AG10803 (cell line): Measurements from ENCODE around the gene SIDT2.

Experiments
- DNase-seq: peaks from one replicate; pipeline ENCODE4 v3.0.0; 2010; ENCODE audit warnings: low read depth
- H3K4me3 ChIP-seq: 2 replicates; pipeline ENCODE4 v1.5.1; 2011; ENCODE audit warnings: mild to moderate bottlenecking, low read length, control low read depth
- CTCF ChIP-seq: conservative IDR thresholded peaks from 2 replicates; pipeline ENCODE4 v1.5.1; 2011; ENCODE audit warnings: mild to moderate bottlenecking, low read length, control low read depth, inconsistent platforms

SIDT2 gene

GRCh38 chr11:117187007-117187406 lies 8.5 kb downstream of the SIDT2 start:
- no peak for TF ChIP-seq CTCF
- no peak overlapping the region for H3K4me3 ChIP-seq
- no peak for DNase-seq

GRCh38 chr11:117187428-117187798 lies 8.9 kb downstream of the SIDT2 start:
- no peak for DNase-seq
- H3K4me3 ChIP-seq = no peak overlapping the region
- no peak for TF ChIP-seq CTCF

- no peak for DNase-seq
- H3K4me3 ChIP-seq = no peak overlapping the region
- TF ChIP-seq CTCF = no peak
These were observed 9.4 kb downstream of the SIDT2 start for GRCh38 chr11:117187799-117188481.

GRCh38 chr11:117188620-117189081 lies 10.1 kb downstream of the SIDT2 start:
- no peak for TF ChIP-seq CTCF
- H3K4me3 ChIP-seq = no peak overlapping the region
- DNase-seq = no peak

GRCh38 chr11:117189191-117189940 lies 10.8 kb downstream of the SIDT2 start:
- no peak for TF ChIP-seq CTCF
- no peak for DNase-seq
- H3K4me3 ChIP-seq = no peak overlapping the region

- no peak for TF ChIP-seq CTCF
- H3K4me3 ChIP-seq = no peak overlapping the region
- no peak for DNase-seq
These were observed 11.5 kb downstream of the SIDT2 start for GRCh38 chr11:117189941-117190544.
